Choroid plexus epithelial cell (primary cell): ENCODE results near the gene TMEM31.

Source experiments
- DNase-seq: peaks from one replicate; pipeline ENCODE4 v3.0.0-alpha.2; 2010; ENCODE audit warnings: low read depth
- H3K4me3 ChIP-seq: 2 replicates; pipeline ENCODE4 v1.5.1; 2011; ENCODE audit warnings: low read depth, mild to moderate bottlenecking, control low read depth, low read length, moderate library complexity
- CTCF ChIP-seq: conservative IDR thresholded peaks from 2 replicates; pipeline ENCODE4 v1.5.1; 2011; ENCODE audit warnings: low read depth, mild to moderate bottlenecking, control low read depth, inconsistent platforms, low read length, moderate library complexity

Gene TMEM31

GRCh38 chrX:103726477-103726876, 15.8 kb downstream of the TMEM31 start:
- DNase-seq = no peak
- no peak overlapping the region for H3K4me3 ChIP-seq
- no peak for TF ChIP-seq CTCF

GRCh38 chrX:103727115-103727514, 16.4 kb downstream of the TMEM31 start:
- no peak for TF ChIP-seq CTCF
- no peak overlapping the region for H3K4me3 ChIP-seq
- DNase-seq = no peak

GRCh38 chrX:103729015-103729414, 18.3 kb downstream of the TMEM31 start:
- no peak for DNase-seq
- TF ChIP-seq CTCF = no peak
- no peak overlapping the region for H3K4me3 ChIP-seq

- H3K4me3 ChIP-seq = no peak overlapping the region
- TF ChIP-seq CTCF = no peak
- no peak for DNase-seq
These were observed 19.6 kb downstream of the TMEM31 start for GRCh38 chrX:103730147-103730795.

- peak; percentile 94 for DNase-seq
- no peak for TF ChIP-seq CTCF
These were observed 20.2 kb downstream of the TMEM31 start for GRCh38 chrX:103730796-103731493.

GRCh38 chrX:103733017-103733416, 22.3 kb downstream of the TMEM31 start:
- no peak overlapping the region for H3K4me3 ChIP-seq
- no peak for TF ChIP-seq CTCF
- no peak for DNase-seq

More at GRCh38 chrX:103730796-103731493, 20.2 kb downstream of the TMEM31 start:
- H3K4me3 ChIP-seq = no peak overlapping the region

GRCh38 chrX:103734125-103734760, 23.5 kb downstream of the TMEM31 start:
- H3K4me3 ChIP-seq = no peak overlapping the region
- TF ChIP-seq CTCF = no peak
- DNase-seq = peak; percentile 65
